ENCODE data around the gene PHF10. TPM values are rescaled to one million over a fixed set of nuclear protein-coding genes. Genes with fewer than 3 reads are reported as not detected.

Gene PHF10
- total RNA-seq, 2 donors from 2014 or later, result 68.4 to 84.5 TPM

DNA sequence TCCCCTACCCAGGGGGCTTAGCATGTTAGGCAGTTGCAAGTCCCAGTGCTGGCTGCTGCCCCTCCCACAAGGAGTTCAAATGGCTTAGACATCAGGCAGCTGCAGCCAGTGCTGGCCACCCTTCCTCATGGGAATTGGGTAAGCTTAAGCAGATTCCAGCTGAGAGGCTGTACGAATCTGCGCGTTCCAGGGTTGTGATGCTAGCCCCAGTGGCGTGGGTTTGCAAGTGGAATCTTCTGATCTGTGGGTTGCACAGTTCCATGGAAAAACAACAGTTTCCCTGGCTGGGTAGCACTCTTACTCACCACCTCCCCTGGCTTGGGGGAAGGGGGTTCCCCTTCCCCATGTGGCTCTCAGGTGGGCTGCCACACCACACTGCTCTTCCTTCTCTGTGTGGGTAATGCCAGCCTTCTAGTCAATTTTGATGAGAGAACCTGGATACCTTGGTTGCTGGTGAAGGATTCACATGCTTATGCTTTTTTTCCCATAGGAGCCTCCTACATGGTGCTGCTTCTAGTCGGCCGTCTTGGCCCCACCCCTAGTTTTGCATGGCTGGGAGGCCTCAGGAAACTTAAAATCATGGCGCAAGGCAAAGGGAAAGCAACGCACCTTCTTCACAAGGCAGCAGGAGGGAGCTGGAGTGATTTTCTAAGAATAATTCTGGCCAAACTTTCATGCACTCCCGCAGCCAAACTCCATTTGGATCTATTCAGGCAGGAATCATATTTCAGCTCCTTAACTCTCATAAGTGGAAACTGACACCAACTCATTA is 14.1 kb upstream of the PHF10 start:
- H3K27ac Mint-ChIP-seq, result no peak overlapping the region
- no peak for ATAC-seq (replicated peaks)
- H3K4me1 Mint-ChIP-seq, result no peaks in the 10 kb centered on the region
- no peaks in the 10 kb centered on the region for H3K9me3 Mint-ChIP-seq
- H3K4me3 Mint-ChIP-seq, result no peak overlapping the region
- H3K27me3 Mint-ChIP-seq, result peaks cover 5% of the 10 kb centered on the region
- H3K36me3 Mint-ChIP-seq (ENCODE audit: low read depth), result no peaks in the 10 kb centered on the region

DNA sequence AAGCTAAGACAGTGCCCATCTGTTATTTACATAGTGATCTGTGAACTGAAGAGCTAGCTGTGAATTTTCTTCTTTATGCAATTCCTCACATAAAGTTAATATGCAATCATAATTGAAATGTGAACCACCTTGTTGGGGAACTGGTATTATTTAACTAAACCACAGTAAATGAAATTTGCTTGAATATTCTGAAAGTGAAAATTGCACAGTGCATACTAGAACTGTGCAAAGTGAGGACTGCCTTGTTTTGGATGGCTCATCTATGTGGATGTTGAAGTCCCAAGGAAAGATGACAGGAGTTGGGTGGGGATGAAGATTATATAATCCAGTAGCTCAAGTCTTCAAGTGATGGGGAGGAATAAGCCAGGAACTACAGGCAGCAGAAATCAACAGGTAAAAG is 5.7 kb upstream of the PHF10 start:
- no peak overlapping the region for H3K4me3 Mint-ChIP-seq
- H3K9me3 Mint-ChIP-seq, result no peaks in the 10 kb centered on the region
- ATAC-seq (replicated peaks), result no peak
- no peak overlapping the region for H3K27ac Mint-ChIP-seq
- H3K27me3 Mint-ChIP-seq, result no peaks in the 10 kb centered on the region
- no peaks in the 10 kb centered on the region for H3K36me3 Mint-ChIP-seq (ENCODE audit: low read depth)
- H3K4me1 Mint-ChIP-seq, result peaks cover 4% of the 10 kb centered on the region

DNA sequence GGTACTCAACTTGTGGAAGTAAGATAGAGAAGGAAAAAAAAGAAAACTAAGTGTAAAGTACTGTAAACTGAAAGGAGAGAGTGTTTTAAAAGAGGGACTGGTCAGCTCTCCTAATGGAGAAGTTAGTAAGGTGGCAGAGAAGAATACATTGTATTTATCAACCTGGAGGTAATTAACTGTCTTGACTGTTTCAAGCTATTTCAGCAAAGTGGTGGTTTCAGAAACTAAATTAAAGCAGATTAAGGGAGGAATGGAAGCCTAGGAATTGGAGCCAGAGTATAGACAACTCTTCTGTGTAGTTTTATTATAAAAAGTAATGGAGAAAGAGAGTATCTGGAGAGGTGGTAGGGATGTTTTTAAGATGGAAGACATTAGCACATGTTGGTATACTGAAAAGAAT is 2.7 kb upstream of the PHF10 start:
- H3K36me3 Mint-ChIP-seq (ENCODE audit: low read depth), result peaks cover 10% of the 10 kb centered on the region
- no peaks in the 10 kb centered on the region for H3K27me3 Mint-ChIP-seq
- H3K27ac Mint-ChIP-seq, result no peak overlapping the region
- no peaks in the 10 kb centered on the region for H3K9me3 Mint-ChIP-seq
- peaks cover 4% of the 10 kb centered on the region for H3K4me1 Mint-ChIP-seq
- ATAC-seq (replicated peaks), result no peak
- no peak overlapping the region for H3K4me3 Mint-ChIP-seq

DNA sequence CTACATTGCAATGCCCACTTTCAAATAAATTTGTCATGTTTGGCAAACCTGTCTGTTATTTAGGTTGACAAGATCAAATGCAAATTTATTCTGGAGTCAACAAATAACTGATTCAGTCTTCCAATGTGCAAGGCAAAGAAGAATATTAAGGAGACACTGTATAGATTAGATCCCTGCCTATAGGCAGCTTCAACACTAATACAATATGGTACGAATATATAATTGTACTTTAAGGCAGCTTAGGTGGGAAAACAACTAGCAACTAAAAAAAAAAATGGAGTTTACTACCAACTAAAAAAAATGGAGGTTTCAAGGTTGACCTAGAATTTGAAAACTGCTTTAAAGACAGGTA is 1.7 kb upstream of the PHF10 start:
- Mint-ChIP-seq H3K27ac (peak overlapping the region; percentile 23), H3K4me1 (peaks cover 8% of the 10 kb centered on the region), H3K4me3 (peak overlapping the region; percentile 76)

DNA sequence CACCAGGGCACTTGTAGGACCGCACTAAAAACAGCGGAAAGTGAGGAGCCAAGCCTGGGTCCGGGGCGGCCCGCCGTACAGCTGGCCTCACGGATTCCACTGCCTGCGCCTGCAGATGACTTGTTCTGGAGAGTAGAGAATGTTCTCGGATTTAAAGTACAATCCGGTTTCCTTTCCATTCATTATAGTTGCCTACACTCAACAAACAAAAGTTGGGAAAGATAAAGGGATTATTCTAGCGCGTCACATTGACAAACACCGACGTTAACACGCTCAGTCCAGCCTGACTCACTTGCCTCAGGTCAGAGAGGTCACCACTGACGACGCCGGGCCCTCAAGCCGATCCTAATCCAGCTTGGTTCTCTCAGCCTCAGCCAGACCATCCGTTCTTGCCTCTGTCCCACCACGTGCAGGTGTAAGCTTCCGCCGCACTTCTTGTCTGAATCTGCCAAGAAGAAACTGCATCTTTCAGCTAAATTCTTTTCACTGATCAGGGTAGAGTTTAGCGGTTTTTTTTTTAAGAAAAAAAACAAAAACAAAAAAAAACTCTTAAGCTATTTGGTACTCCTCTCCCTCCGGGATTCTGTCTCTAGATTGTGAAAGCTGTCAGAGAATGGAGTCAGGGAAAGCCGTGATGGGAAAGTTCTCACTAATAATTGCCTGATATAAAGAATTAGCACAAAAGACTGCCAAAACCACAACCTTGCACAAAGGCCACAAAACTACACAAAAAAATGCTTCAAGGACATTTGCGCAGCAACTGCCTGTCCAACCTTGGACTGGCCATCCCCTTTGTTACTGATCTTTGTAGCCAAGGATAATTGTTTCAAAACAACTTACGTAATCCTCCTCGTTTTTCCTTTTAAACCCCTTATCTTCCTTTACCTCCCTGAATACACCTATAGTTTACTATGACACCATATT is 1.1 kb upstream of the PHF10 start:
- Mint-ChIP-seq H3K27ac (peak overlapping the region; percentile 23), H3K36me3 (ENCODE audit: low read depth) (peaks cover 13% of the 10 kb centered on the region), H3K9me3 (no peaks in the 10 kb centered on the region), H3K27me3 (no peaks in the 10 kb centered on the region), H3K4me1 (peaks cover 11% of the 10 kb centered on the region), H3K4me3 (peak overlapping the region; percentile 76)
- peak; percentile 32 for ATAC-seq (replicated peaks)

More for the DNA sequence above, 1.7 kb upstream of the PHF10 start:
- peaks cover 10% of the 10 kb centered on the region for H3K36me3 Mint-ChIP-seq (ENCODE audit: low read depth)
- no peaks in the 10 kb centered on the region for H3K27me3 Mint-ChIP-seq
- ATAC-seq (replicated peaks), result no peak
- no peaks in the 10 kb centered on the region for H3K9me3 Mint-ChIP-seq

DNA sequence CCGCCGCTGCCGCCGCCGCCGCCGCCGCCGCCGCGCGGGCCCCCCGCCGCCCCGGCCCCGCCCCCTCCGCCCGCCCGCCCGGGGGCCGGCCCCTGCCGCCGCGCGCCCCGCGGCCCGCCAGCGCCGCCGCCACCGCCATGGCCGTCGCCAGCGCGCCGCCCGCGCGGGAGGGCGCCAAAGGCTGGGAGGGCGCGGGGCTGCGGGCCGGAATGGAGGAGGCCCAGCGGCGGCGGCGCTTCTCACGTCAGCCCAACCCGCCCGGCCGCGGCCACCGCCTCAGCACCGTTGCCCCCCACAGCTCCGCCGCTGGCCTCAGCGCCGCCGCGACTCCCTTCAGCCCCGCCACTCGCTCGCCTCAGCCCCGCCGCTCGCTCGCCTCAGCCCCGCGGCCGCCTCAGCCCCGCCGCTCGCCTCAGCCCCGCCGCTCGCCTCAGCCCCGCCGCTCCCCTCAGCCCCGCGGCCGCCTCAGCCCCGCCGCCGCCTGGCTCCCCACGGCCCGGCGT is 258 bp downstream of the PHF10 start:
- Mint-ChIP-seq H3K9me3 (no peaks in the 10 kb centered on the region), H3K4me3 (no peak overlapping the region), H3K4me1 (peaks cover 14% of the 10 kb centered on the region), H3K27me3 (no peaks in the 10 kb centered on the region), H3K36me3 (ENCODE audit: low read depth) (peaks cover 26% of the 10 kb centered on the region), H3K27ac (no peak overlapping the region)
- ATAC-seq (replicated peaks), result peak; percentile 43

DNA sequence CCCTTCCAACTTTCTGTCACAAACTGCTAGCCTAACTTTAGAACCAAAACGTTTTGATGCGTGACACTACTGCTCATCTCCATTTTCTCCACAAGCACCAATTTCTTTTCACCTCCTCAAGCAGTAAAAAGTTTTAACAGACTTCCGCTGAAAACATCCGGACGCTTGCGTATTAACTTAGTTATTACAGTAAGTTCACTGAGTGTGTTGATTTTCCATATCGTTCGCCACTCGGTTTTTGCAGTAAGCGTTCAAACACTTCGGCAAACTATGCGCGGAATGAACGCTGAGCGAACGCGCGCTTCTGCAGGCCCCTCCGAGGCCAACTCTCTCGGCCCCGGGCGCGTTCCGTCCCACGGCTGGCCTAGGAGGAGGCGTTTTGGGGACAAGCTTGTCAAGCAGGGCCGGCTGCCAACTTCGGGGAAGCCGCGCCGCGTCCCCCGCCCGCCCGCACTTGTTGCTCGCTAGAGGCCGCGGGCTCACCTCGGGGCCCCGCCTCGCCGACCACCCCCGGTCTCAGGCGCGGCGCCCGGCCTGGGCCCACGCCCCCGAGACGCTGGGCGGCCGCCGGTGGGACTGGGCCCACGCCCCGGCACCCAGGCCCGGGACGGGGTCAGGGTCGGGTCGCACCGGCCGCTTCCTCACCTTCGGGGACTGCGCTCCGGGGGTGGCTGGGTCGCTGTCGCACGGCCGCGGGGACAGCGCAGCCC is 945 bp downstream of the PHF10 start:
- peaks cover 14% of the 10 kb centered on the region for H3K4me1 Mint-ChIP-seq
- no peaks in the 10 kb centered on the region for H3K27me3 Mint-ChIP-seq
- no peaks in the 10 kb centered on the region for H3K9me3 Mint-ChIP-seq
- ATAC-seq (replicated peaks), result peak; percentile 46
- H3K36me3 Mint-ChIP-seq (ENCODE audit: low read depth), result peaks cover 33% of the 10 kb centered on the region
- H3K27ac Mint-ChIP-seq, result peak overlapping the region; percentile 96
- H3K4me3 Mint-ChIP-seq, result peak overlapping the region; percentile 98

DNA sequence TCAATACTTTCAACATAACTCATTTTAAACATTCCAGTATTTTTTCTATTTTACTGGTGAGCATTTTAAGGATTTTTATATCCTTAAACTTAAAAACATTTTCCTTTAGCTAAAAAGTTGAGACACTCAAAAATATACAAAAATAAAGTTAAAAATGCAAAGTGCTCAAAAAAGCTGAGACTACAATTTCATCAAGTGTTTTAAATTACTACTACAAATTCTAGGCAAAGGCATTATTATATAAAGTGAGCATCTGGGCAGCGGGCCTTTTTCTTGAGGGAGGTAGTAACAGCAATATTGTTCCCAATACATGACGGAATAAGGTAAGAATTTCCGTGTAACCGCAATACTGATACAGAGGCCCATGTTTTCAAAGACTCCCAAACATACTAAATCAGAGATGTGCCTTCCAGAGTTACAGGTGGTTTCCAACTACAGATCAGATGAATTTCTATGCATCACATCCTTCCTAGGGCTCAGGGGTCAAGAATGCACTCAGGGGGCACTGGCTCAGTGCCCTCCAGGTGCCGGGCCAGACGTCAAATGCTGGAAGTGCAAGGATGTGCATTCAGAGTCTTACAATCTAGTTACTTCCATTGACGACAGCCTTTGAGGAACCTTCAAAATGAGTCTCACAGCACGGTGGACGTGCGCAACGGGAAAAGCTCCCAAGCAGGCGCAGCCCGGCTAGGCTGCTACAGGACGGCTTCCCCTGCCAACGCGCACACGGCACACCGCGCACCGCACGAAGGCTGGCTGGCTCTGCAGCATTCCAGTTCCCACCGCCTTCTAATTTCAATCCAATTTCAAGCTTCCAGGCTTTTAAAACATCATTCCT is 1.7 kb downstream of the PHF10 start:
- peak; percentile 50 for ATAC-seq (replicated peaks)
- Mint-ChIP-seq H3K27me3 (no peaks in the 10 kb centered on the region), H3K36me3 (ENCODE audit: low read depth) (peaks cover 41% of the 10 kb centered on the region), H3K9me3 (no peaks in the 10 kb centered on the region), H3K27ac (peak overlapping the region; percentile 96), H3K4me1 (peaks cover 14% of the 10 kb centered on the region), H3K4me3 (peak overlapping the region; percentile 98)

DNA sequence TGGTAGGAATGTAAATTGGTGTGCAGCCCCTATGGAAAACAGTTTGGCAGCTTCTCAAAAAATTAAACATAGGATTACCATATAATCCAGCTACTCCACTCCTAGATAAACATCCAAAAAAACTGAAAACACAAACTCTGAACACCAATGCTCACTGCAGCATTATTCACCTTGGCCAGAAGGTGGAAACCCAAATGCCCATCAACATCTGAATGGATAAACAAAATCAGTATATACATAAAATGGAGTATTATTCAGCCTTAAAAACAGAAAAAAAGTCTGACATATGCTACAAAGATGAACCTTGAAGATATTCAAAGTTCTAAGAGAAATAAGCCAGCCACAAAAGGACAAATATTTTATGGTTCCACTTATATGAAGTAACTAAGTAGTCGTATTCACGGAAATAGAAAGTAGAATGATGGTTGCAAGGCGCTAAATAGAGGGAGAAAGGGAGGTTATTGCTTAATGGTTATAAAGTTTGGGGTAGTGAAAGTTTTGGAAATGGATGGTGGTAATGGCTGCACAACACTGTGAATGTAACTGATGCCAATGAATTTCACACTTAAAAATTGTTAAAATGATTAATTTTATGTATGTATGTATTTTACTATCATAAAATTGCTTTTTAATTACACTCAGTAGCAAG is 4.0 kb downstream of the PHF10 start:
- H3K36me3 Mint-ChIP-seq (ENCODE audit: low read depth), result peaks cover 63% of the 10 kb centered on the region

DNA sequence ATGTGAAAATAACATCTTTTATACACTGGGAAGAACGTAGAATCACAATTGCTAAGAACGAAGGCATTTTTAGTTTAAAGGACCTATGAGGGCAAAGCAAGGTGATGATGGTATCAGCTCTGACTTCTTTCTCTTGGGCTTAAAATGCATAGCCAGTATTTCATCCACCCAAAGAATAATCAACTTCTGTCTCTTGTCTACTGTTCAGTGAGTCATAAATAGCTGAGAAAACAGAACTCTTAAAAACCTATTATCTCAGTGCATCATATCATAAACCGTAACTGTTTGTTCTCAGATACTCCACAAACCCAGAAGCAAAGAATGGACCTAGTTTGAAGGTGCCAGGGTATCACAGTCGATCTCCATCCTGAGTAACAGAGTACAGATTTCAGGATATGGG is 5.2 kb downstream of the PHF10 start:
- no peaks in the 10 kb centered on the region for H3K27me3 Mint-ChIP-seq
- H3K4me1 Mint-ChIP-seq, result peaks cover 10% of the 10 kb centered on the region
- peak overlapping the region; percentile 3 for H3K27ac Mint-ChIP-seq
- no peak for ATAC-seq (replicated peaks)
- H3K36me3 Mint-ChIP-seq (ENCODE audit: low read depth), result peaks cover 75% of the 10 kb centered on the region
- no peaks in the 10 kb centered on the region for H3K9me3 Mint-ChIP-seq
- no peak overlapping the region for H3K4me3 Mint-ChIP-seq

More for the DNA sequence above, 4.0 kb downstream of the PHF10 start:
- Mint-ChIP-seq H3K27ac (peak overlapping the region; percentile 79), H3K4me1 (peaks cover 10% of the 10 kb centered on the region), H3K4me3 (peak overlapping the region; percentile 39), H3K9me3 (no peaks in the 10 kb centered on the region), H3K27me3 (no peaks in the 10 kb centered on the region)
- ATAC-seq (replicated peaks), result no peak

DNA sequence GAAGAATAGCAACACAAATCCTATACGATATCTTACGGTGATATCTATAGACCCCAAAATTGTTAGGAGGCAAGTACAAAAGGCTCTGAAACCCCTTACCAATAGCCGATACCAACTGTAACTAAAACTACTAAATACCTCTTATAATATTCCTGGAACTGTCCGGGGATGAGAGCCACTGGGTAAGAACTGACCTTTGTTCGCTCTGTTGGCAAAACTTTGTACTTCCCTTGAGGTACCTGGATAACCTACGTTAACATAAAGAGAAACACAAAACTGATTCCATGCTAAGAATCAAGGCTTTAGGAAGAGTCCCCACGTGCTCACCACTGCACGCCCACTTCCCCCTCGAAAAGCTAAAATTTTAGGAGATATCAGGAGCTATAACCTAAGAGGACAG is 9.7 kb downstream of the PHF10 start:
- Mint-ChIP-seq H3K4me3 (no peak overlapping the region), H3K9me3 (no peaks in the 10 kb centered on the region), H3K36me3 (ENCODE audit: low read depth) (peaks cover 98% of the 10 kb centered on the region), H3K4me1 (peaks cover 5% of the 10 kb centered on the region), H3K27ac (no peak overlapping the region), H3K27me3 (no peaks in the 10 kb centered on the region)
- ATAC-seq (replicated peaks), result no peak

DNA sequence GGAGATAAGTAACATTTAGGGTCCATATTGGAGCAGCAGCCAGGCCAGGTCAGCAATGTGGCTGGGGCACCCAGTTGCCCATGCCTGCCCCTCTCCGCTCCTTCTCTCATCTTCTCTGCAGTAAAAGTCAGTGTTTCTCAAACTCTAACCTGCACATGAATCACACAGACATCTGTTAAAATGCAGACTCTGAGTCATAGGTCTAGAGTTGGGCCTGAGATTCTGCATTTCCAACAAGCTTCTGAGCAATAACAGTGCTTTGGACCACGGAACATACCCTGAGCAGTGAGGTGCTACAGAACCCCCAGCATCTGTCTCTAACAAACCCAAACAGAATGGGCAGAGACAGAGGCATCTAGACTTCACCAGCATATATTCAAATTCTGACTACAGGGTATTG is 10.1 kb downstream of the PHF10 start:
- ATAC-seq (replicated peaks), result peak; percentile 38
- Mint-ChIP-seq H3K4me1 (peaks cover 6% of the 10 kb centered on the region), H3K27ac (no peak overlapping the region), H3K4me3 (no peak overlapping the region), H3K9me3 (no peaks in the 10 kb centered on the region), H3K27me3 (no peaks in the 10 kb centered on the region), H3K36me3 (ENCODE audit: low read depth) (peaks cover 98% of the 10 kb centered on the region)

DNA sequence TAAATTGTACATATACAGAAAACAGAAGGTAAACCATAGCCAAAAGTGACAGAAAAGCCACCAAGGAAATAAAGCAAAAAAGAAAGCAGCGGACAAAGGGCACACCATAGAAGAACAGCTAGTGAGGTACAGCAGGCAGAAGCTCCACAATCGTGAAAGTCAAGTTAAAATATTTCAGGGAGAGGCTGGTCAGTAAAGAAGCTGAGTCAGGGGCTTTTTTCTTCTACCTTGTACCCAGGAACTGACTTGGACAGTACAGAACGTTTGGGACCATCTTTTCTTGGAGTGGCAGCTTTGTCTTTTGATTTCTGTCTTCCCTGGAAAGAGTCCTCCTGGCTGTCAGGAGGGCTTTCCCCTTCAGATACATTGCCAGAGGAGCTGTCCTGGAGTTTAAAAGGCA is 14.3 kb downstream of the PHF10 start:
- H3K4me3 Mint-ChIP-seq, result no peak overlapping the region

More for the DNA sequence above, 14.3 kb downstream of the PHF10 start:
- H3K27ac Mint-ChIP-seq, result peak overlapping the region; percentile 22
- peaks cover 17% of the 10 kb centered on the region for H3K4me1 Mint-ChIP-seq
- H3K36me3 Mint-ChIP-seq (ENCODE audit: low read depth), result peaks cover 89% of the 10 kb centered on the region
- H3K27me3 Mint-ChIP-seq, result no peaks in the 10 kb centered on the region
- no peak for ATAC-seq (replicated peaks)
- H3K9me3 Mint-ChIP-seq, result no peaks in the 10 kb centered on the region

All from activated T-helper 17 cell treated with anti-CD3 and anti-CD28 coated beads, Interleukin-2, amount 50 U/mL, for 72 hours (primary cell).